Endothelial cell of umbilical vein (primary cell): ENCODE data around the gene PKP3. TPM values are rescaled to one million over a fixed set of nuclear protein-coding genes. Genes with fewer than 3 reads are reported as not detected.
"Not testable (repeated sequence)": the region's sequence is repeated elsewhere in the genome, so short reads cannot be mapped to it uniquely, and the experiment has no call there.

Source experiments
- BruUV-seq: library from RNA; stranded (reverse); fragments of 400-500 nt; replicated peaks from 2 replicates; lab custom pipeline; 2021; lab: Mats Ljungman, UMichigan
- CTCF ChIA-PET: fragments of 300-600, 350-600 bp; sonication (Branson Sonifier 250); formaldehyde crosslinking; loops from one replicate; lab custom pipeline; 2021; ENCODE audit warnings: antibody characterized with exemption, inconsistent platforms; lab: Charles Lee
- POLR2A ChIA-PET: fragments of 300-600, 350-600 bp; sonication (Branson Sonifier 250); formaldehyde crosslinking; loops from one replicate; lab custom pipeline; 2021; ENCODE audit warnings: antibody characterized with exemption, inconsistent platforms; lab: Charles Lee
- DNase-seq: peaks from one replicate; pipeline ENCODE4 v3.0.0-alpha.2; 2011; ENCODE audit warnings: low read depth, low spot score
- FAIRE-seq: peaks from 2 replicates; lab custom pipeline; 2011; peaks lifted over from hg19 to GRCh38; lab: Jason Lieb, UNC
- H2AFZ ChIP-seq: 2 replicates; pipeline ENCODE4 v1.6.0; 2012; ENCODE audit warnings: low read depth, low read length, control low read depth, inconsistent platforms
- H3K27ac ChIP-seq: 2 replicates; pipeline ENCODE4 v1.5.1; 2011; ENCODE audit warnings: low read depth, mild to moderate bottlenecking, control low read depth, low read length, moderate library complexity; ENCODE audit not compliant: insufficient read depth
- H3K27me3 ChIP-seq, 2 experiments: 2 replicates each; pipeline versions ENCODE4 v1.6.0 to v1.6.1; 2011; ENCODE audit warnings: low read length in 2 of 2, mixed read lengths in 1 of 2; ENCODE audit not compliant: control insufficient read depth in 2 of 2, insufficient read depth in 2 of 2
- H3K36me3 ChIP-seq, 2 experiments: 2 replicates in 1 of 2; 3 replicates in 1 of 2; pipeline ENCODE4 v1.5.1; 2011; ENCODE audit warnings: low read length in 2 of 2, mild to moderate bottlenecking in 1 of 2, moderate library complexity in 1 of 2; ENCODE audit not compliant: control insufficient read depth in 2 of 2, insufficient read depth in 2 of 2; ENCODE audit errors: extremely low read depth in 1 of 2
- H3K4me1 ChIP-seq: 3 replicates; pipeline ENCODE4 v1.5.1; 2011; ENCODE audit warnings: mild to moderate bottlenecking, low read length; ENCODE audit not compliant: control insufficient read depth, insufficient read depth; ENCODE audit errors: extremely low read depth
- H3K4me2 ChIP-seq: 2 replicates; pipeline ENCODE4 v1.6.1; 2011; ENCODE audit warnings: low read length, control low read depth, mixed read lengths; ENCODE audit not compliant: insufficient read depth
- H3K4me3 ChIP-seq, 3 experiments: fragments of 200-600 bp in 1 of 3; sonication (generic), shearing (Covaris generic) in 1 of 3; replicated peaks in 1 of 3; 2 replicates each; pipeline ENCODE4 v1.5.1; 2011 to 2016; ENCODE audit warnings: control low read depth in 3 of 3, low read length in 3 of 3, mild to moderate bottlenecking in 2 of 3, inconsistent platforms in 1 of 3, low read depth in 1 of 3, moderate library complexity in 1 of 3; ENCODE audit not compliant: insufficient read depth in 1 of 3
- H3K79me2 ChIP-seq: 2 replicates; pipeline ENCODE4 v1.6.0; 2012; ENCODE audit warnings: low read length, inconsistent platforms; ENCODE audit not compliant: control insufficient read depth, insufficient read depth
- H3K9ac ChIP-seq: replicated peaks from 2 replicates; pipeline ENCODE3; 2011; ENCODE audit warnings: low read length, control low read depth; ENCODE audit not compliant: insufficient read depth; ENCODE audit errors: extremely low read depth
- H3K9me1 ChIP-seq: replicated peaks from 3 replicates; pipeline ENCODE4 v1.6.0; 2011; ENCODE audit warnings: mild to moderate bottlenecking, low read length; ENCODE audit not compliant: control insufficient read depth, insufficient read depth; ENCODE audit errors: extremely low read depth
- H3K9me3 ChIP-seq: replicated peaks from 2 replicates; pipeline ENCODE4 v1.5.1; 2012; ENCODE audit warnings: low read length, inconsistent platforms; ENCODE audit not compliant: control insufficient read depth, insufficient read depth
- H4K20me1 ChIP-seq: replicated peaks from 2 replicates; pipeline ENCODE3; 2011; ENCODE audit warnings: mild to moderate bottlenecking, low read length; ENCODE audit not compliant: control insufficient read depth, insufficient read depth; ENCODE audit errors: extremely low read depth
- EZH2 ChIP-seq: IDR thresholded peaks from 2 replicates; pipeline ENCODE4 v1.6.1; 2012; ENCODE audit warnings: borderline replicate concordance, low read depth, mild to moderate bottlenecking, moderate library complexity, low read length, inconsistent platforms; ENCODE audit not compliant: severe bottlenecking
- FOS ChIP-seq: IDR thresholded peaks from 2 replicates; pipeline ENCODE4 v1.6.1; 2011; ENCODE audit warnings: mild to moderate bottlenecking, low read length, moderate library complexity, borderline replicate concordance; ENCODE audit not compliant: insufficient read depth
- JUN ChIP-seq: IDR thresholded peaks from 2 replicates; pipeline ENCODE4 v1.6.1; 2011; ENCODE audit warnings: borderline replicate concordance, low read depth; ENCODE audit not compliant: insufficient read length, insufficient read depth
- MYC ChIP-seq: IDR thresholded peaks from one replicate; pipeline ENCODE4 v1.6.1; 2011; ENCODE audit warnings: mild to moderate bottlenecking, low read depth, low read length
- POLR2A ChIP-seq: IDR thresholded peaks from 2 replicates; pipeline ENCODE4 v1.6.1; 2012; ENCODE audit warnings: low read depth, mild to moderate bottlenecking, control low read depth, low read length
- POLR2AphosphoS5 ChIP-seq: IDR thresholded peaks from 2 replicates; pipeline ENCODE4 v1.6.1; 2012; ENCODE audit warnings: low read depth, mild to moderate bottlenecking, control low read depth, low read length, moderate library complexity; ENCODE audit not compliant: insufficient read depth
- dilution Hi-C: fragments of 300-500 bp; cut with MboI; formaldehyde crosslinking; loops from one replicate; pipeline ENCODE4 v1.15.0; 2019; ENCODE audit warnings: low sequenced_read_pairs; ENCODE audit not compliant: extremely low pct_ligation_motif_present
- intact Hi-C: fragments of 100-400 bp; cut with micrococcal nuclease; formaldehyde crosslinking; loops from one replicate; pipeline ENCODE4 v1.10.0; 2022
- polyA plus RNA-seq, 4 experiments: library from polyadenylated mRNA; depleted of rRNA in 3 of 4; stranded (reverse) in 3 of 4; unstranded in 1 of 4; fragments of >200 nt; gene quantifications; 2 replicates each; pipeline versions ENCODE4 v1.2.1 to v1.2.3, GENCODE V29; 2011 to 2012; ENCODE audit warnings: missing spikeins in 1 of 4
- total RNA-seq: library from RNA; stranded (reverse); gene quantifications from 2 replicates; pipeline ENCODE4 v1.2.3, GENCODE V29; 2021

Gene PKP3
- total and polyA plus RNA-seq, 2 donors (not counting 3 experiments of a cell fraction or from before 2014, with no cell fraction given) = 0.27 to 0.59 TPM

- H3K9me1 ChIP-seq = no peaks in the 10 kb centered on the region
- no peak for DNase-seq
- H3K4me1 ChIP-seq = peaks cover 10% of the 10 kb centered on the region
- H3K36me3 ChIP-seq = no peaks in the 10 kb centered on the region
- intact Hi-C loops = no loop called here
- no peaks in the 10 kb centered on the region for H3K9me3 ChIP-seq
- H3K27me3 ChIP-seq = no peaks in the 10 kb centered on the region
- no peaks in the 10 kb centered on the region for H3K79me2 ChIP-seq
- no peak overlapping the region for H3K27ac ChIP-seq
- dilution Hi-C loops = no loop called here
- no peak overlapping the region for H3K9ac ChIP-seq
- POLR2A ChIA-PET = interaction anchor here (0.9 kb wide), 1 partner anchor 202 kb away, joined by 4 read pairs; the partner anchor contains the start of genes BET1L and RIC8A
- CTCF ChIA-PET = interaction anchor here (1.0 kb wide), 1 partner anchor 38 kb away, joined by 4 read pairs; no protein-coding TSS in a partner anchor
- H2AFZ ChIP-seq = no peak overlapping the region
- H3K4me2 ChIP-seq = no peak overlapping the region
- TF ChIP-seq JUN = no peak
- TF ChIP-seq MYC = no peak
- TF ChIP-seq POLR2A = no peak
- no peak for TF ChIP-seq EZH2
- no peak for TF ChIP-seq FOS
- TF ChIP-seq POLR2AphosphoS5 = no peak
- no peak overlapping the region for H3K4me3 ChIP-seq
- BruUV-seq = no TSS peak
- no peak for FAIRE-seq
- H4K20me1 ChIP-seq = no peaks in the 10 kb centered on the region
These were observed 15.8 kb downstream of the PKP3 start for GRCh38 chr11:409600-410483.

GRCh38 chr11:410711-411110, 16.7 kb downstream of the PKP3 start:
- H3K9me3 ChIP-seq, dilution Hi-C loops, H3K27ac ChIP-seq, H3K4me3 ChIP-seq, H4K20me1 ChIP-seq, H3K4me2 ChIP-seq, H3K36me3 ChIP-seq, DNase-seq, H3K27me3 ChIP-seq, H3K9me1 ChIP-seq, H3K9ac ChIP-seq, intact Hi-C loops, FAIRE-seq, H3K79me2 ChIP-seq, BruUV-seq, H2AFZ ChIP-seq: not testable (repeated sequence)
- peaks cover 15% of the 10 kb centered on the region for H3K4me1 ChIP-seq
- POLR2A ChIA-PET = interaction anchor here (0.9 kb wide), 1 partner anchor 203 kb away, joined by 4 read pairs; the partner anchor contains the start of genes BET1L and RIC8A
- CTCF ChIA-PET = interaction anchor here (1.0 kb wide), 1 partner anchor 37 kb away, joined by 4 read pairs; no protein-coding TSS in a partner anchor

DNA sequence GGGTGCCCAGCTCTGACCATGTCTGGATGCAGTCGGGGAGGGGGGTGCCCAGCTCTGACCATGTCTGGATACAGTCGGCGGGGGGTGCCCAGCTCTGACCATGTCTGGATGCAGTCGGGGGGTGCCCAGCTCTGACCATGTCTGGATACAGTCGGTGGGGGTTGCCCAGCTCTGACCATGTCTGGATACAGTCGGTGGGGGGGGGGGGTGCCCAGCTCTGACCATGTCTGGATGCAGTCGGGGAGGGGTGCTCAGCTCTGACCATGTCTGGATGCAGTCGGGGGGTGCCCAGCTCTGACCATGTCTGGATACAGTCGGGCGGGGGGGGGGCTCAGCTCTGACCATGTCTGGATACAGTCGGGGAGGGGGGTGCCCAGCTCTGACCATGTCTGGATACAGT, 17.5 kb downstream of the PKP3 start:
- H3K4me1 ChIP-seq = peaks cover 18% of the 10 kb centered on the region
- H3K9ac ChIP-seq, H3K9me3 ChIP-seq, intact Hi-C loops, DNase-seq, BruUV-seq, H3K4me2 ChIP-seq, H3K4me3 ChIP-seq, H3K36me3 ChIP-seq, FAIRE-seq, dilution Hi-C loops, H3K27ac ChIP-seq, POLR2A ChIA-PET, H3K9me1 ChIP-seq, H2AFZ ChIP-seq, H3K79me2 ChIP-seq, H3K27me3 ChIP-seq, H4K20me1 ChIP-seq: not testable (repeated sequence)
- CTCF ChIA-PET = interaction anchor here (3.9 kb wide), 1 partner anchor 36 kb away, joined by 32 read pairs; no protein-coding TSS in a partner anchor
